ENCODE measurements around the gene STXBP6. TPM values are rescaled to one million over a fixed set of nuclear protein-coding genes. Genes with fewer than 3 reads are reported as not detected.

The STXBP6 gene
- total RNA-seq, 1 experiment from 2014 or later, result not detected

GRCh38 chr14:24911324-24912109 lies 138.4 kb downstream of the STXBP6 start:
- no peak overlapping the region for H3K27ac ChIP-seq (ENCODE audit: low read length)
- DNase-seq (ENCODE audit: low read depth, low spot score), result no peak
- CTCF ChIA-PET, result no interaction called here
- intact Hi-C loops (cut with micrococcal nuclease; ENCODE audit: unreplicated experiment) (no loop called here), in situ Hi-C loops (cut with HindIII; ENCODE audit: low pct_unique_long_range_greater_than_20kb, low sequenced_read_pairs) (no loop called here)
- H3K36me3 ChIP-seq (ENCODE audit: control insufficient read depth, insufficient read depth, low read length), result no peaks in the 10 kb centered on the region
- TF ChIP-seq TCF7L2 (IDR thresholded peaks at IDR 0.05; ENCODE audit: low read depth, low read length) (no peak), POLR2AphosphoS5 (IDR thresholded peaks at IDR 0.05; ENCODE audit: low read depth, low read length) (no peak), SIN3A (IDR thresholded peaks at IDR 0.05; ENCODE audit: borderline replicate concordance, insufficient read depth, low read depth, low read length) (no peak), REST (IDR thresholded peaks at IDR 0.05; ENCODE audit: insufficient read depth in 1 of 2, low read depth in 2 of 2, low read length in 1 of 2) (no peak), CTCF (IDR thresholded peaks at IDR 0.05) (no peak)
- no TSS peak for BruUV-seq (replicated peaks)
- POLR2A ChIA-PET, result no interaction called here
- H3K9me3 ChIP-seq (ENCODE audit: control insufficient read depth, insufficient read depth, low read depth, low read length), result no peaks in the 10 kb centered on the region
- H3K27me3 ChIP-seq (ENCODE audit: control insufficient read depth, insufficient read depth, low read length), result no peaks in the 10 kb centered on the region
- ATAC-seq, result no peak
- H3K4me3 ChIP-seq (ENCODE audit: low read depth in 2 of 2, low read length in 2 of 2), result no peak overlapping the region
- no peaks in the 10 kb centered on the region for H3K4me1 ChIP-seq (ENCODE audit: control insufficient read depth, insufficient read depth, low read length)

GRCh38 chr14:24910408-24910986 lies 139.4 kb downstream of the STXBP6 start:
- ATAC-seq, result no peak
- CTCF ChIA-PET, result no interaction called here
- Histone ChIP-seq H3K4me1 (ENCODE audit: control insufficient read depth, insufficient read depth, low read length) (no peaks in the 10 kb centered on the region), H3K27ac (ENCODE audit: low read length) (no peak overlapping the region), H3K36me3 (ENCODE audit: control insufficient read depth, insufficient read depth, low read length) (no peaks in the 10 kb centered on the region), H3K27me3 (ENCODE audit: control insufficient read depth, insufficient read depth, low read length) (no peaks in the 10 kb centered on the region), H3K9me3 (ENCODE audit: control insufficient read depth, insufficient read depth, low read depth, low read length) (no peaks in the 10 kb centered on the region), H3K4me3 (ENCODE audit: low read depth in 2 of 2, low read length in 2 of 2) (no peak overlapping the region)
- POLR2A ChIA-PET, result no interaction called here
- TF ChIP-seq REST (IDR thresholded peaks at IDR 0.05; ENCODE audit: insufficient read depth in 1 of 2, low read depth in 2 of 2, low read length in 1 of 2), result no peak
- TF ChIP-seq SIN3A (IDR thresholded peaks at IDR 0.05; ENCODE audit: borderline replicate concordance, insufficient read depth, low read depth, low read length), result no peak
- no peak for TF ChIP-seq POLR2AphosphoS5 (IDR thresholded peaks at IDR 0.05; ENCODE audit: low read depth, low read length)
- intact Hi-C loops (cut with micrococcal nuclease; ENCODE audit: unreplicated experiment) (no loop called here), in situ Hi-C loops (cut with HindIII; ENCODE audit: low pct_unique_long_range_greater_than_20kb, low sequenced_read_pairs) (no loop called here)
- no TSS peak for BruUV-seq (replicated peaks)
- DNase-seq (ENCODE audit: low read depth, low spot score), result no peak
